ENCODE data around the gene MC4R.
"Not testable (repeated sequence)": the region's sequence is repeated elsewhere in the genome, so short reads cannot be mapped to it uniquely, and the experiment has no call there.

MC4R gene

DNA sequence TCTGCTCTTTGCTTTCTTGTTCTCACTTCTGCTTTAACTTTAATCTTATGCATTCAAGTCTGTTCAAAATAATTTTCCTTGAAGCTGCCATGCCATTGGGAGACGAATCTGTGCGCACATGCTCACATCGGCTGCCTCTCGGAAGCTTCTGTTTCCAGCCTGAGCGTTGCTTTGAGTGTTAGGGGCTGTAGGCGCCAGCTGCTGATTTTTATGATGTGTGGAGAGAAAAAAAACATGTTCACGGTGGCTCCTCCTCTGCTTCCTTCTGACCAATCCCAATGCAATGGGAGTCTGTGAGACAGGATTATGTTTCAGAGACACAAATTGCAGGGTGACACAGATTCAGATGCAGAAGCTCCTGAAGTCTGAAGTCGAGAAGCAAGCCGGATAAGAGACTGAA lies at the start of gene MC4R:
TSS of gene MC4R (minus strand) at position 180 of the 400 bp plus-strand sequence. CDS start 426 bp downstream, outside the sequence.
- no peak for DNase-seq (ENCODE audit: low read depth)

- DNase-seq (ENCODE audit: low read depth): not testable (repeated sequence)
These were observed 49.7 kb upstream of the MC4R start for GRCh38 chr18:60422306-60422705.

- DNase-seq (ENCODE audit: low read depth): no peak
These were observed 49.0 kb upstream of the MC4R start for GRCh38 chr18:60421356-60422118.

GRCh38 chr18:60417946-60418345 lies 45.4 kb upstream of the MC4R start:
- no peak for DNase-seq (ENCODE audit: low read depth)

GRCh38 chr18:60413944-60414547 lies 41.5 kb upstream of the MC4R start:
- no peak for DNase-seq (ENCODE audit: low read depth)

- DNase-seq (ENCODE audit: low read depth): no peak
These were observed 39.1 kb upstream of the MC4R start for GRCh38 chr18:60411715-60412114.

- DNase-seq (ENCODE audit: low read depth): no peak
These were observed 34.1 kb upstream of the MC4R start for GRCh38 chr18:60406721-60407120.

DNA sequence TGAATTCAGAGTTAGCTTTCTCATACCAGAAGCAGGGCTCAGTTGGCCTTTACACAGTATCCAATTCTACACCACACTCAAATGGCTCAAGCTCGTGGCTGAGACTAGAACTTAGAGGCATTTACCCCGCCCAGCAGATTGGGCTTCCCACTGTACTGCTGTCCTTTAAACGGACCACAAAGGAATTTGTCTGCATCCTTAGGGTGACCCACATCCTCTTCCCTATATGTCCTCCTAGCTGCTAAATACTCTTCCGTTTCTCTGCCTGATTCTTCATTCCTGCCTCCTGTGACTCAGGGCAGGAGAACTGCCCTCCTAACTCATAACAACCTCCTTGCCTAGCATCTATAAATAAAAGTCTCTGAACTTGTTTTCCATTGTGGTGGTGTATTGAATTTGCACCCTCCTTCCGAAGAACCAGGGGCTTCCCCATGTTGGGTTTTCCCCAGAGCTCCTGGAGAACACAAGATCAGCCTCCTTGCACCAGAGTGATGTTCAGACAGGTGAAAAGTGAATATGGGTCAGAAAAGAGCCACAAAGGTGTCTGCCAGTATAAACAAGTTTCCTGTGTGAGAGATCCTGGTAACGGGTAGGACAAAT lies 32.0 kb upstream of the MC4R start:
- DNase-seq (ENCODE audit: low read depth): no peak

- DNase-seq (ENCODE audit: low read depth): no peak
These were observed 28.8 kb upstream of the MC4R start for GRCh38 chr18:60401346-60401745.

- DNase-seq (ENCODE audit: low read depth): no peak
These were observed 19.1 kb upstream of the MC4R start for GRCh38 chr18:60391571-60392226.

GRCh38 chr18:60389314-60389713 lies 16.7 kb upstream of the MC4R start:
- DNase-seq (ENCODE audit: low read depth): no peak

DNA sequence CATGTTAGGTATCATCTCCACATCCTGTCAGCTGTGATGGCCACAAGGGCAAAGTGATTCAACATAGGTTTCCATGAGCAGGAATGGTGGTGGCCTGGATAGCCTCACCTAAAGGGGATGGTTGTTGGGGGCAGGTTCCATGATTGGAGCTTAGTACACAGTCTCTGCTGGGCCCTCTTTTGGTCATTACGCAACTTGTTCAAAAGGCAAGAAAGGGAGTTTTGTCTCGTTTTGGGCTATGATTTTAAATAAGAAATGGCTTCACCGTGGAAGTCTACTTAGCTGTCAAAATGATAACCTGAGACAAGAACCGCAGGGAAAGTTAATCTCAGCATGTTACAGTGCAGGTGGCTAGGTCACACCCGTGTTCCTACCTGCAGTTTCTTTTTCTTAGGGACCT lies 13.1 kb upstream of the MC4R start:
- DNase-seq (ENCODE audit: low read depth): no peak

GRCh38 chr18:60383893-60384292 lies 11.3 kb upstream of the MC4R start:
- no peak for DNase-seq (ENCODE audit: low read depth)

DNA sequence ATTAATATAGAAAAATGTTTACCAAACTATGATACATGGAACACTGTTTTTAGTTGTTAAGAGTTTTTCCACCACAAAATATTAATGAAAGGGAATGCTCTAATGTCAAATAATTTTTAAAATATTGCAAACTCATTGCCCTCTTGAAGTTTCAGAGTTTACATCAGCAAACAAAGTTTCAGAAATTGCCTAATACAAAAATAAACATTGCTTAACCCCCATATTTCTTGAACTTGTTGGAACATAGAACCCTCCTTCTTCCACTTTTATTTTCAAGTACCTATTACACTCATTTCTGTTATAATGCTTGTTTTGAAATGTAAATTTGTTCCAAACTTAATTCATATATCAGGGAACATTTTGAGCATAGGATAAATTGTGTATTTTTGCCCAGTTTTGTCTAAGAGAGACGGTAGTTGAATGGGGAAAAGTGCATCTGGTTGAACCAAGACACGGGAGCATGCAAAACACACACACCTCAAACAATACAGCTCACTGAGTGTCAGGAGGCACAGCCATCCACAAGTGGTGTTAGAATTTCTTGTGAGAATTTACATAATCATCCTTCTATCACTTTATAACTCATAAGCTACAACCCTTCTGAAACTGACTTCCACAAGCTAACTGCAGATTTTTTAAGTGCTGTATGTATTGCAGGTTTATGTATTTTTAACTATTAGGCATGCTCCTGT lies 5.3 kb upstream of the MC4R start:
- DNase-seq (ENCODE audit: low read depth): no peak

DNA sequence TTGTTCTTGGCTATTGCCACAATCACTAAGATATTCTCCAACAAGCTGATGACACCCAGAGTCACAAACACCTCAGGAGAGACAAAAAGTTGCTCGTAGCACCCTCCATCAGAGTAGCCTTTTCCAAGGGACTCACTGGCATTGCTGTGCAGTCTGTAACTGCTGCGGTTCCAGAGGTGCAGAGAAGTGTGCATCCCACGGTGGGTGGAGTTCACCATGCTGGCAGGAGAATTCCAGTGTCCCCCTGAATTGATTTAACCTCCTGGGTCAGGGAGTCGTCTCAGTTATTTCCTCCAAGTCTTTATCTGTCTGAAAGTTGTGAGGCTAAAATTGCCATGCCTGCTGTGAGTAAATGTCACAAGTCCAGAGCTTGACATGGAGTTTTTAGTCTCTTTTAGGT lies 443 bp downstream of the MC4R start:
- no peak for DNase-seq (ENCODE audit: low read depth)

GRCh38 chr18:60358516-60358915 lies 14.1 kb downstream of the MC4R start:
- DNase-seq (ENCODE audit: low read depth): no peak

DNA sequence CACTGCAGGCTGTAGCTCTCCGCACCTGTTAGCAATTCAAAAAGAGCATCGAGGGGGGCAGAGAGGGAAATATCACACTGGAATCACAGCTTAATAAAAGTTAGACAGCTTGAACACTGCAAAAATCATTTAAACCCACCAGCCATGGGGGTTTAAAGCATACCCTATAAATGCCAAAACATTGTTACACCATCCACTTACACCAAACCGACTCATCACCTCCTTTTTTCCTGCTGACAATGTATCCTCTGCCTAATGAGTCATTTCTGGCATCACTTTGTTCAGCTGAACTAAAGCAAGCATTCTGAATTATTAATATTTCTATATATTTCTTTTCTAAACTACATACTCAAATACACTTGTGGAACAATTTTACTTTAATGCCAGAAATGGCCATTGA lies 21.6 kb downstream of the MC4R start:
- no peak for DNase-seq (ENCODE audit: low read depth)

DNA sequence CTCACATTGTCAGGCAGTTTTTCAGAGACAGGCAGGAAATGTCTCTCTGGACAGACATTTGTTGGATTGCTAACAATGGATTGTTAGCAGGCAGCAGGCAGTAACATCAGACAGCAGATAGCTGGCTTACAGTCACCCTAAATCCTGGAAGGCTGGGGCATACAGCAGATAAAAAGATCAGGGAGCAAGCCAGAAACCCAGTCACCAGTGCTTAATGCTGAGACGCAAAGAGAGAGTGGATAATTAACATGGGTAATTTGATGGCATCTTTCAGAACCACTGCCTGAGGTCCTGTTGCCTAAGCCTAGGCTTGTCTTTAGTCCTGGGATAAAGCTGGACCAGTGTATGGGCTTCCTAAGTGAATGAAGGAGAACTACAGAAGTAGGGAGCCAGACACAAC lies 22.4 kb downstream of the MC4R start:
- no peak for DNase-seq (ENCODE audit: low read depth)

GRCh38 chr18:60347526-60348045 lies 25.0 kb downstream of the MC4R start:
- no peak for DNase-seq (ENCODE audit: low read depth)

- no peak for DNase-seq (ENCODE audit: low read depth)
These were observed 33.6 kb downstream of the MC4R start for GRCh38 chr18:60339018-60339417.

- no peak for DNase-seq (ENCODE audit: low read depth)
These were observed 40.7 kb downstream of the MC4R start for GRCh38 chr18:60331890-60332289.

DNA sequence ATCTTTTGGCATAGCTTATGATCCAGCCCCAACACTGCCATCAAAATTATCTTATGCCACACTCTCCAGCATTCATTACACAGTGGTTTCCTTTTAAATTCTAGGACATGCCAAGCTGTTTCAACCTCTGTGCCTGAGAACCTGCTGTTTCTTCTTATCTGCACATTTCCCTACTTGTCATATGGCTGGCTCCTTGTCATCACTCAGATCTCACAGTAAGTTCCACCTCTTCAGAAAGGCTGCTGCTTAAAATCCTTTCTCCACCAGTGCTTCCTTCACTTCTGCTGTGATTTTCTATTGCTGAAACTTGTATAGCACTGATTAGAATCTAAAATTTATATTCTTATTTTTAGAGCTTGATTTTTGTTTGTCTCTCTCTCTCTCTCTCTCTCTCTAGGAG lies 43.4 kb downstream of the MC4R start:
- DNase-seq (ENCODE audit: low read depth): no peak

All from activated T-cell treated with anti-CD3 and anti-CD28 coated beads for 48 hours (primary cell).